ENCODE data around the gene ATP4A. TPM values are rescaled to one million over a fixed set of nuclear protein-coding genes. Genes with fewer than 3 reads are reported as not detected.

The ATP4A gene
- total RNA-seq, 4 donors from 2014 or later: 0.18 TPM; not detected in 3

- Histone ChIP-seq H3K4me1 (peaks cover 6 to 30% (median 6%) of the 10 kb centered on the region in 3 donors), H3K27me3 (peaks cover 0 to 62% (median 0%) of the 10 kb centered on the region in 4 donors), H3K27ac (no peak overlapping the region), H3K36me3 (no peaks in the 10 kb centered on the region), H3K9me3 (no peaks in the 10 kb centered on the region), H3K4me3 (no peak overlapping the region)
- intact Hi-C loops (cut with DNase I): no loop called here
- WGBS, 2 donors: 55 to 73% methylated on average over 9 of the region's 10 CpGs
- DNase-seq: no peak
- no peak for TF ChIP-seq CTCF (IDR thresholded peaks at IDR 0.05)
- no peak for TF ChIP-seq POLR2A (IDR thresholded peaks at IDR 0.05)
Measured at GRCh38 chr19:35534803-35535480, 28.5 kb downstream of the ATP4A start.

- intact Hi-C loops (cut with DNase I): no loop called here
- H3K36me3 ChIP-seq: no peaks in the 10 kb centered on the region
- no peaks in the 10 kb centered on the region for H3K9me3 ChIP-seq
- DNase-seq: no peak
- no peak overlapping the region for H3K27ac ChIP-seq
- H3K27me3 ChIP-seq: peaks cover 0 to 72% (median 0%) of the 10 kb centered on the region in 4 donors
- no peak for TF ChIP-seq POLR2A (IDR thresholded peaks at IDR 0.05)
- TF ChIP-seq CTCF (IDR thresholded peaks at IDR 0.05): no peak
- H3K4me3 ChIP-seq: no peak overlapping the region
- peaks cover 6 to 40% (median 10%) of the 10 kb centered on the region in 3 donors for H3K4me1 ChIP-seq
- 0 to 3% methylated on average over 3 to 7 of the region's 30 CpGs for WGBS, 2 donors
Measured at GRCh38 chr19:35533822-35534392, 29.6 kb downstream of the ATP4A start.

GRCh38 chr19:35533201-35533821 lies 30.1 kb downstream of the ATP4A start, which contains the start of gene GAPDHS:
TSS of gene GAPDHS (plus strand) at chr19:35533456. CDS start at chr19:35533528, 72 bp downstream.
- peaks cover 0 to 78% (median 0%) of the 10 kb centered on the region in 4 donors for H3K27me3 ChIP-seq
- no peaks in the 10 kb centered on the region for H3K9me3 ChIP-seq
- intact Hi-C loops (cut with DNase I): no loop called here
- no peak within 1 kb of the TSS for H3K4me3 ChIP-seq
- no peak for TF ChIP-seq POLR2A (IDR thresholded peaks at IDR 0.05)
- no peak for TF ChIP-seq CTCF (IDR thresholded peaks at IDR 0.05)
- peaks cover 6 to 46% (median 10%) of the 10 kb centered on the region in 3 donors for H3K4me1 ChIP-seq
- no peak for DNase-seq
- H3K36me3 ChIP-seq: no peaks in the 10 kb centered on the region
- H3K27ac ChIP-seq: no peak within 1 kb of the TSS
- 32 to 69% methylated on average over 10 to 20 of the region's 39 CpGs for WGBS, 2 donors

GRCh38 chr19:35531291-35531690 lies 32.2 kb downstream of the ATP4A start:
- no peaks in the 10 kb centered on the region for H3K9me3 ChIP-seq
- intact Hi-C loops (cut with DNase I): no loop called here
- no peak for DNase-seq
- no peak overlapping the region for H3K4me3 ChIP-seq
- no peaks in the 10 kb centered on the region for H3K36me3 ChIP-seq
- H3K27ac ChIP-seq: peak overlapping the region in 1 of 4 donors; percentile 48
- TF ChIP-seq POLR2A (IDR thresholded peaks at IDR 0.05) (no peak), CTCF (IDR thresholded peaks at IDR 0.05) (no peak)
- peaks cover 0 to 98% (median 0%) of the 10 kb centered on the region in 4 donors for H3K27me3 ChIP-seq
- peaks cover 6 to 62% (median 10%) of the 10 kb centered on the region in 3 donors for H3K4me1 ChIP-seq
- 4 to 36% methylated on average over 4 to 5 of the region's 6 CpGs for WGBS, 2 donors
